Mucosa of descending colon (tissue), 3 donors: ENCODE data around the gene RAB3GAP1. TPM values are rescaled to one million over a fixed set of nuclear protein-coding genes. Genes with fewer than 3 reads are reported as not detected.

Source experiments
- ATAC-seq: fragments of 200-7000 bp; cut with Tn5 transposase; one replicate; pipeline ENCODE4 v1.9.1; 2020; ENCODE audit warnings: mild to moderate bottlenecking, moderate library complexity
- DNase-seq, 3 donors: peaks; one replicate each; pipeline ENCODE4 v3.0.0-alpha.2; 2020
- H3K36me3 ChIP-seq: fragments of 200-600 bp; one replicate; pipeline ENCODE4 v1.8.0; 2021; ENCODE audit warnings: low read depth, mild to moderate bottlenecking
- H3K4me1 ChIP-seq: fragments of 200-600 bp; one replicate; pipeline ENCODE4 v1.8.0; 2021; ENCODE audit warnings: low read depth, mild to moderate bottlenecking
- H3K4me3 ChIP-seq: fragments of 200-600 bp; one replicate; pipeline ENCODE4 v1.8.0; 2021; ENCODE audit warnings: mild to moderate bottlenecking
- H3K9me3 ChIP-seq: fragments of 200-600 bp; one replicate; pipeline ENCODE4 v1.8.0; 2021; ENCODE audit warnings: mild to moderate bottlenecking
- intact Hi-C, 2 donors: fragments of 100-400 bp; cut with DNase I in 1 of 2; cut with micrococcal nuclease in 1 of 2; formaldehyde crosslinking; loops; one replicate each; pipeline versions ENCODE4 v1.11.0 to v1.11.1; 2022; cut with DNase I, micrococcal nuclease
- total RNA-seq, 3 donors: library from RNA; stranded (reverse); fragmentation: NEBNext Ultra II Directional in 2 of 3; extraction: Animal tissue kit (Norgen Biotek cat#: 25700) in 2 of 3; gene quantifications; one replicate each; pipeline versions ENCODE4 v1.2.1 to v1.2.4, GENCODE V29; 2021 to 2023
- TF ChIP-seq, protein P1 (sequence below): fragments of 200-600 bp; IDR thresholded peaks from one replicate; pipeline ENCODE4 v1.8.0; 2022; ENCODE audit warnings: antibody characterized with exemption, mild to moderate bottlenecking
- donor health status: DM: no; HTN: no; CAD: no; lungs with moderate emphysema.
- donor health status: DM: no; HTN: no; CAD: no.
- donor health status: DM: no; HTN: yes; CAD: no.

The RAB3GAP1 gene
- total RNA-seq, 3 donors from 2014 or later, result 37.5 to 60.1 (median 43.0) TPM

DNA sequence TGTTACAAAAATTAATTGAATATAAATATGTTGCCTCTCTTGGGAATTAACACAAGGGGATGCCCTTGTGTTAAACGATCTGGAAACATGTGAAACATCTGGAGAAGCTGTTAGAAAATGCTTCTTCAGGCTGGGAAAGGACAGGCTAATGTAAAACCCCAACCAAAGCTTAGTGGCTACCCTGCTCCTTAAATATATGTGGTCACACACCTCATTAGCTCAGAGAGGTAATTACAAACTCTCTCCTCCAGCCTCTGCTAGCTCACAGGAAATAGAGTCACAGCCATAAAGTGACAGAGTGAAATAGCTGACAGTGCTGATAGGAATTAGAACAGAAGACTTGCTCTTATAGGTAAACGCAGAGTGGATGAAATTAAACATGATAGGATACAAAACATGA lies 155.9 kb downstream of the RAB3GAP1 start:
- DNase-seq, result no peak
- H3K9me3 ChIP-seq, result no peaks in the 10 kb centered on the region
- no peak for ATAC-seq
- H3K4me1 ChIP-seq, result no peaks in the 10 kb centered on the region
- intact Hi-C loops, result no loop called here
- no peak overlapping the region for H3K4me3 ChIP-seq
- TF ChIP-seq, protein P1, sequence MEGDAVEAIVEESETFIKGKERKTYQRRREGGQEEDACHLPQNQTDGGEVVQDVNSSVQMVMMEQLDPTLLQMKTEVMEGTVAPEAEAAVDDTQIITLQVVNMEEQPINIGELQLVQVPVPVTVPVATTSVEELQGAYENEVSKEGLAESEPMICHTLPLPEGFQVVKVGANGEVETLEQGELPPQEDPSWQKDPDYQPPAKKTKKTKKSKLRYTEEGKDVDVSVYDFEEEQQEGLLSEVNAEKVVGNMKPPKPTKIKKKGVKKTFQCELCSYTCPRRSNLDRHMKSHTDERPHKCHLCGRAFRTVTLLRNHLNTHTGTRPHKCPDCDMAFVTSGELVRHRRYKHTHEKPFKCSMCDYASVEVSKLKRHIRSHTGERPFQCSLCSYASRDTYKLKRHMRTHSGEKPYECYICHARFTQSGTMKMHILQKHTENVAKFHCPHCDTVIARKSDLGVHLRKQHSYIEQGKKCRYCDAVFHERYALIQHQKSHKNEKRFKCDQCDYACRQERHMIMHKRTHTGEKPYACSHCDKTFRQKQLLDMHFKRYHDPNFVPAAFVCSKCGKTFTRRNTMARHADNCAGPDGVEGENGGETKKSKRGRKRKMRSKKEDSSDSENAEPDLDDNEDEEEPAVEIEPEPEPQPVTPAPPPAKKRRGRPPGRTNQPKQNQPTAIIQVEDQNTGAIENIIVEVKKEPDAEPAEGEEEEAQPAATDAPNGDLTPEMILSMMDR, result no peak
- H3K36me3 ChIP-seq, result no peaks in the 10 kb centered on the region

DNA sequence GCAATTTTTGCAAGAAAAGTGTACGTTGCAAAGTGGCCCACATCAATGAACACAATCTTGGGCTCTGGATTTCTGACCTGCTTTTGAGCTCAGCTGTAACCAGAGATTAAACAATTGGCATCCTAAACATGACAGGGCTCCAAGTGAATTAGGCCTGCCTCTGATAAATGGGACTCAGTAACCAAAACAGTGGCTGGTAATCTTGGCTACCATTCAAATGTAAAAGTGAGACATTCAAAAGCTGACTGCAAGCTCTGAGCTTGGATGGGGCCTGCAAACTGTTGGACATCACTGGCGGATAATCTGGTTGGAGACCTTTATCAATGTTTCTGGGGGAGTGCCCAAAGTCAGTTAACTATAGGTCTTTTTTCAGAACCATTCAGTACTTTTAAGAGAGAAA lies 160.7 kb downstream of the RAB3GAP1 start:
- intact Hi-C loops, result no loop called here
- ATAC-seq (no peak), DNase-seq (no peak)
- H3K9me3 ChIP-seq, result no peaks in the 10 kb centered on the region
- TF ChIP-seq, protein P1, result no peak
- H3K4me1 ChIP-seq, result no peaks in the 10 kb centered on the region
- no peaks in the 10 kb centered on the region for H3K36me3 ChIP-seq
- H3K4me3 ChIP-seq, result no peak overlapping the region

DNA sequence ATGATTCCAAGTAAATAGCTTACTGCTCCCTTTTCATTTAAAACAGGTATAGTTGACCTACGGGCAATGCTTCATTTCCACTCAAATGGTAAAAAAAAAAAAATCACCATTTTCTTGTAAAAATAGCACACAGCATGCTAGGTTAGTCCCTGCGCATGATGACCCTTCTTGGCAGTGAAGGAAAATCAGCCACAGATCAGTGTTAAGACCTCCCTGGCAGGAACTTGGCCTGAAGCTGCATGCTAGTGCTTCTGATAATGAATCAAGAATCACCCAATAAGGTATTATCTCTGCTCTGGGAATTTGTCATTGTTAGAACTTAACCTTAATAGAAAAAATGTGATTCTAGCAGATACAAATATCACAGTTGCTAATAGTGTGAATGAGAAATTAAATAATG lies 166.3 kb downstream of the RAB3GAP1 start:
- intact Hi-C loops, result no loop called here
- TF ChIP-seq, protein P1, result no peak
- ATAC-seq, result no peak

GRCh38 chr2:135219226-135219625 lies 167.1 kb downstream of the RAB3GAP1 start:
- DNase-seq (no peak), ATAC-seq (no peak)
- Histone ChIP-seq H3K9me3 (no peaks in the 10 kb centered on the region), H3K4me1 (no peaks in the 10 kb centered on the region), H3K36me3 (no peaks in the 10 kb centered on the region), H3K4me3 (no peak overlapping the region)
- intact Hi-C loops, result no loop called here
- TF ChIP-seq, protein P1, result no peak

More for the DNA sequence above, 166.3 kb downstream of the RAB3GAP1 start:
- Histone ChIP-seq H3K4me1 (no peaks in the 10 kb centered on the region), H3K36me3 (no peaks in the 10 kb centered on the region), H3K9me3 (no peaks in the 10 kb centered on the region), H3K4me3 (no peak overlapping the region)
- DNase-seq, result no peak

Other genes starting within 250 kb of the RAB3GAP1 start
- gene ACMSD, start 213.7 kb upstream of the RAB3GAP1 start, total RNA-seq, result not detected
- gene CCNT2, start 133.5 kb upstream of the RAB3GAP1 start, total RNA-seq, result 10 to 100 TPM; 37.9 to 51.7 (median 46.7) TPM
- not detected for gene MAP3K19, start 4.8 kb upstream of the RAB3GAP1 start, total RNA-seq